ENCODE results near the gene ILF3. TPM values are rescaled to one million over a fixed set of nuclear protein-coding genes. Genes with fewer than 3 reads are reported as not detected.

Gene ILF3
- total and polyA plus RNA-seq, 10 of the 15 experiments (the other 5 are each of a cell fraction or from before 2014, with no cell fraction given), result 28.1 to 383 (median 176) TPM

- TF ChIP-seq FOXK2 (IDR thresholded peaks at IDR 0.05) (peak; percentile 89), CREM (IDR thresholded peaks at IDR 0.05; ENCODE audit: low read depth) (peak; percentile 83), CHD2 (IDR thresholded peaks at IDR 0.05; ENCODE audit: borderline replicate concordance, low read depth, low read length) (peak; percentile 99)
Measured at GRCh38 chr19:10717356-10718204, 63.4 kb downstream of the ILF3 start, which contains the start of gene DNM2 (continued).

GRCh38 chr19:10718205-10719196 lies 64.4 kb downstream of the ILF3 start:
- H3K9ac ChIP-seq (ENCODE audit: control insufficient read depth, insufficient read depth, low read length), result peak overlapping the region; percentile 96
- no peak for FAIRE-seq
- H3K36me3 ChIP-seq (ENCODE audit: control insufficient read depth in 2 of 2, insufficient read depth in 2 of 2, low read length in 1 of 2), result peaks cover 0 to 4% of the 10 kb centered on the region in 2 experiments; a peak in 1 of 4 replicates
- H3K4me1 ChIP-seq (ENCODE audit: control insufficient read depth, insufficient read depth, low read length), result peaks cover 11% of the 10 kb centered on the region
- peak overlapping the region; percentile 84 for H2AFZ ChIP-seq (ENCODE audit: control insufficient read depth, low read depth, low read length)
- ChIA-PET CTCF (interaction anchor here (0.6 to 7.9 kb wide), 43 partner anchors 9 to 209 kb away, joined by 3 to 211 read pairs (median 5); partner anchors contain the start of genes C19orf38, QTRT1 and TMED1), POLR2A (interaction anchor here (0.6 to 5.5 kb wide), 15 partner anchors 10 to 617 kb away, joined by 3 to 34 read pairs (median 5); partner anchors contain the start of genes QTRT1 and TMED1), RAD21 (ENCODE audit: unreplicated experiment) (interaction anchor here (0.7 to 5.4 kb wide), 31 partner anchors 9 to 154 kb away, joined by 3 to 102 read pairs (median 5); partner anchors contain the start of genes CARM1, QTRT1 and TMED1), SMC1A (ENCODE audit: uncharacterized antibody, unreplicated experiment) (interaction anchor here (0.6 to 6.6 kb wide), 29 partner anchors 9 to 176 kb away, joined by 3 to 102 read pairs (median 4); partner anchors contain the start of genes QTRT1 and TMED1)
- 2% methylated on average over 55 of the region's 70 CpGs for WGBS (ENCODE audit: insufficient coverage, insufficient replicate concordance, low lambda C conversion rate, missing lambda C conversion rate)
- intact Hi-C loops (cut with micrococcal nuclease; ENCODE audit: unreplicated experiment) (loop anchor here (5.0 to 10.0 kb wide), 3 partner anchors 59 to 376 kb away; partner anchors contain the start of gene SMARCA4), in situ Hi-C loops (cut with MboI) (loop anchor here (5.0 kb wide), 1 partner anchor 144 kb away; no protein-coding TSS in a partner anchor)
- no peaks in the 10 kb centered on the region for H3K27me3 ChIP-seq (replicated peaks in 1 of 2; ENCODE audit: control insufficient read depth in 2 of 2, insufficient read depth in 2 of 2, low read length in 1 of 2)
- H4K20me1 ChIP-seq (ENCODE audit: control insufficient read depth, insufficient read depth), result peaks cover 20% of the 10 kb centered on the region
- H3K27ac ChIP-seq (ENCODE audit: control insufficient read depth, insufficient read depth), result peak overlapping the region; percentile 92
- peak overlapping the region; percentile 99 for H3K4me2 ChIP-seq (ENCODE audit: control insufficient read depth, insufficient read depth)
- peaks cover 52% of the 10 kb centered on the region for H3K79me2 ChIP-seq (ENCODE audit: control insufficient read depth, insufficient read depth, low read length)
- BruUV-seq (replicated peaks), result no TSS peak
- DNase-seq (ENCODE audit: low read depth, low spot score), result no peak
- peak overlapping the region; percentile 81 for H3K4me3 ChIP-seq
- no peaks in the 10 kb centered on the region for H3K9me3 ChIP-seq (replicated peaks; ENCODE audit: control insufficient read depth, insufficient read depth, low read length)
- ATAC-seq, result peak; percentile 47
- TF ChIP-seq GATAD2B (conservative IDR thresholded peaks at IDR 0.05; ENCODE audit: low read depth), result peak; percentile 97; the same call in 1 of the 2 replicates
- TF ChIP-seq CUX1 (IDR thresholded peaks at IDR 0.05; ENCODE audit: insufficient replicate concordance, low read depth, low read length), result no peak
- TF ChIP-seq NR2F1 (conservative IDR thresholded peaks at IDR 0.05), result 0 out of 2 replicates have a peak, but pooled peaks have one; percentile 71
- TF ChIP-seq ZNF217 (IDR thresholded peaks at IDR 0.05), result peak; percentile 80; the same call in 1 of the 2 replicates
- peak; percentile 91; the same call in 1 of the 2 replicates for TF ChIP-seq RB1 (IDR thresholded peaks at IDR 0.05; ENCODE audit: borderline replicate concordance)
- peak; percentile 97 for TF ChIP-seq NKRF (conservative IDR thresholded peaks at IDR 0.05)
- TF ChIP-seq NRF1 (conservative IDR thresholded peaks at IDR 0.05; ENCODE audit: low read depth, low read length), result no peak
